ENCODE results near the gene OBP2A.

DNA sequence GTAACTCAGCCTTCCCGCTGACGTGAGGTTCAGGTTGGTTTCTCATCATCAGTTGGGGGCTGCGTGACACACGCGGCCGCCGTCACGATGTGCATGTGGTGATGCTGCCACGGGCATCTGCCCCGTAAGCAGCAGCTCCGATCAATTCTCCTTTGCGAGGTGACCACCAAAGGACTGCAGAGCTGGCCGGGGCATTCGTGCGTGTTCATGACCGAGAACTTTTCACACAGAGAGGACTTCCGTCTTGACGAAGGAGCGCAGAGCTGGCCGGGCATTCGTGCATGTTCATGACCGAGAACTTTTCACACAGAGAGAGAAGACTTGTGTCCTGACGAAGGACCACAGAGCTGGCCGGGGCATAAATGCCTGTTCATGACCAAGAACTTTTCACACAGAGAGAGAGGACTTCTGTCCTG lies 28.5 kb upstream of the OBP2A start:
- TF ChIP-seq POLR2A (IDR thresholded peaks at IDR 0.05; ENCODE audit: low read length) (no peak), GATA1 (IDR thresholded peaks at IDR 0.05; ENCODE audit: low read depth, low read length) (no peak)

Data from erythroblast (primary cell).